NCI-H2196 (cell line): ENCODE results near the gene TMEM92.
"Not testable (repeated sequence)": the region's sequence is repeated elsewhere in the genome, so short reads cannot be mapped to it uniquely, and the experiment has no call there.

ENCODE experiments used
- DNase-seq: peaks from one replicate; lab custom pipeline; 2025; ENCODE audit not compliant: unreplicated experiment; lab: John Stamatoyannopoulos, UW

TMEM92 gene

GRCh38 chr17:50273654-50274040 lies 619 bp upstream of the TMEM92 start:
- DNase-seq: no peak

DNA sequence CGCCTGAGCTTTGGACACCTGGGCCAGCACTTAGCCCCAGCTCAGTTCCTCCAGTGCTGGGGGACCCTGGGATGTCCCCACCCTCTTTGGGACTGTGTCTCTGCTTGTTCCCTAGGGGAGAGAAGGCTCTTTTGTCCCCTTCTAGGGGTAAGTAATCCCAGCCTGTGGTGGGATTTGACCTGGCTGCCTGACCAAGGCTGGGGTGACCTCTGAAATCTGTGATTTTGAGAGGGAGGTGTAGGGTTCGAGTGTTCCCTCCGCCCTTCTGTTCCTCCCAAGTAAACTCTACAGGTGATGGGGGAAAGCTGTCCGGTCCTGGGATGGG lies 593 bp downstream of the TMEM92 start:
- DNase-seq: no peak

GRCh38 chr17:50275279-50275678 lies 1.0 kb downstream of the TMEM92 start:
- no peak for DNase-seq

DNA sequence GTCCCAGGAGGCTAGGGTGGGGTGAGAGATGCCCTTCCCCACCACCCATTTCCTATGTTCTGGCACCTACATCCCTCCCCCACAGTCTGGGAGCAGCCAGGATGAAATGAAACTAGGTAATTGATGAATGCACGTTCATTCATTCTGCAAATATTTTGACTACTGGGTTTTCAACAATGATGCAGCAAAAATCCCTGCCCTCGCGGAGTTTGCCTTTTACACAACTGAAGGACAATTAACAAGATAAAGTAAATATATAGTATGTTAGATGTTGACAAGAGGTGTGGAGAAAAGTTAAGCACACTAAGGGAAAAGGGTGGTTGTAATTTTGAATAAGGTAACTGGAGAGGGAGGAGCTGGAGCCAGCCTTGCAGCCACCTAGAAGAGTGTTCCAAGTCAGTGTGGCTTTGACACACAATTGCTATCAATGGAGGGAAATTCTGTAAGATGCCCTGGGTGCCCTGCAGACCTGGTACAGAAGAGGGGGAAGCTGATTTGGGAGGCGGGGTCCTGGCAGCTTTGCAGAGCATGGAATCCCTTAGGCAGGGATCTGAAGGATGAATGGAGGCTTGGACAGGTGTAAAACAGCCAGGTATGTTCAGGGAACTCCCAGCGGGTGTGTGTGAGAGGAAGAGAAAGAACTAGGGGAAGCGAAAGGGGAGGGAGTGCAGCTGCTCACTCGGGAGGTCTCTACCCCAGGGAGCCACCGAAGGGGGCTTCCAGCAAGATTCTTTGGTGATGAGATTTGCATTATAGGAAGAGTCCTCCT lies 2.5 kb downstream of the TMEM92 start:
- no peak for DNase-seq

- DNase-seq: no peak
These were observed 3.1 kb downstream of the TMEM92 start for GRCh38 chr17:50277357-50277754.

- DNase-seq: no peak
These were observed 4.4 kb downstream of the TMEM92 start for GRCh38 chr17:50278526-50279180.

DNA sequence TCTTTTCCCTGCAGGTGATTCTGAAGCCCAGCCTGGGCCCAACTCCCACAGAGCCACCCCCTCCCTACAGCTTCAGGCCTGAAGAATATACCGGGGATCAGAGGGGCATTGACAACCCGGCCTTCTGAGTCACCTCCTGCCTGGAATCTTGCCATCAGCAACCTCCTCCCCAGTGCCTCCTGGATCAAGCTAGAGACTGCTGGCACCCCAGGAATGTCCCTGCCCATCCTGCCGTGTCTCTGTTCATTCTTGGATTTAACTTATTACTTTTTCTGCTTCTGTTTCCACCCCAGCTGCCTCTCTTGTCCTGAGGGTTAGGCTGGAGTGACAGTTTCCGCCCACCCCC lies 4.9 kb downstream of the TMEM92 start:
- no peak for DNase-seq

DNA sequence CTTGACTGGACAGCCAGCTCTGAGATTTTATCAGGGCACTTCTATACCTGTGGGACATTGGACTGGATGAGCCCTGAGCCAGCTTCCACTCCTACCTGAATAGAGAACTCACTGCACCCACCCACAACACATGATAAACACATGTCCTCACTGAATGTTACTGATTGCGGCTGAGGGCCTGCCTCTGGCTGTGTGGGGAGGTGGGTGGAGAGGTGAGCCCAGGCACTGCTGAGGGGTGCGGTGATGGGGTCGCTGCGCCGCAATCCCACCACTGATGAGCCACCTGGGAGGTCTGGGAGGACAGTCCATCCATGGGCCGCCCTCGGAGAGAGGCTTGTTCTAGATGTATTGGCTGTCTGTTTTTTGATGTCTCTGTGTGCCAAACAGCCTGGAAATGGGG lies 5.4 kb downstream of the TMEM92 start:
- no peak for DNase-seq

GRCh38 chr17:50280068-50280467 lies 5.8 kb downstream of the TMEM92 start:
- DNase-seq: no peak

GRCh38 chr17:50280801-50281441 lies 6.7 kb downstream of the TMEM92 start:
- DNase-seq: no peak

DNA sequence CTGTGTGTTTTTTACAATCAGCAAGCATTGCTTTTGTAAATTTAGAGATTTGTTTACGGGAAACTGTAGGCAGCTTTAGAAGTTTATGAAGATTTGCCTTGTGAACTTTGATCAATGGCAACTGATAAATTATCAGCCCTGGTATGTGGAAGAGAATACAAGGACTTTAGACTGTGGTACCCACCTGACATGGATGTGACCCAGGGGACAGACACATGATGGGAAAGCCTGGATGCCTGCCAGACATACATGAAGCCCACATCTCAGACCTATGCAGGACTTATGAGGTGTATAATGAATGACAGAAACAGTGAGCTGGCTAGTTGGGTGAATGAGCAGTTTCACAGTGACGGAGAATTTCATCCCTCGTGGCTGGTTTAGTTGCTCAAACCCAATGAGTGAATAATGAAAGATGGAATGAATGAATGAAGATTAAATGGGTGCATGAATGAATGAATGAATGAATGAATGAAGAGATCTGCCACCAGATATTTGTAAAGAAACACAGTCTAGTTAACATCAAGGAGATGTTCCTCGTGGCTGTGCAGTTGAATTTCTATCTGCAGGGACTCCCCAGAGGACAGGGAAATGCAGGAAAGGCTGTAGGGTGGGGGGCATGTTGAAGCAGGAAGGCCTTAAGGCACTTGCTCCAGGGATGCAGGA lies 7.6 kb downstream of the TMEM92 start:
- no peak for DNase-seq

DNA sequence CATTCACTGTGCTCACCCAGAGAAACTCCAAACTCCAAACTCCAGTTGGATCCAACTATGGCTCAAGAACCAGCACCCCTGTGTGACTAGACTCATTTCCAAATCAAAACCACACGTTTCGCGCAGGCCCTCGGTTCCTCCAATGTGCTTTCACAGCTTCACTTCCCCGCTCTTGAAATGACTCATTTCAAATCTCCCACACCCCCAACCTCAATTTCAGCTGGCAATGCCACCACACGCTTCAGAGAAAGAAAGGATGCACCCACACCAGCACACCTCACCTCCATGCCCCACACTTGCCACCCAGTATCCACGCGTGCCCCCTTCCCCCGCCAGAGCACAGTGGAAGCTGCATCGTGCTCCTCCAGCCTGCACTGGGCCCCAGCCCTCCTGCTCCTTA lies 9.0 kb downstream of the TMEM92 start:
- no peak for DNase-seq

- no peak for DNase-seq
These were observed 9.4 kb downstream of the TMEM92 start for GRCh38 chr17:50283714-50284113.

- DNase-seq: no peak
These were observed 11.7 kb downstream of the TMEM92 start for GRCh38 chr17:50285941-50286340.

GRCh38 chr17:50287302-50287701 lies 13.0 kb downstream of the TMEM92 start:
- DNase-seq: not testable (repeated sequence)

GRCh38 chr17:50288306-50288705 lies 14.0 kb downstream of the TMEM92 start:
- DNase-seq: no peak

DNA sequence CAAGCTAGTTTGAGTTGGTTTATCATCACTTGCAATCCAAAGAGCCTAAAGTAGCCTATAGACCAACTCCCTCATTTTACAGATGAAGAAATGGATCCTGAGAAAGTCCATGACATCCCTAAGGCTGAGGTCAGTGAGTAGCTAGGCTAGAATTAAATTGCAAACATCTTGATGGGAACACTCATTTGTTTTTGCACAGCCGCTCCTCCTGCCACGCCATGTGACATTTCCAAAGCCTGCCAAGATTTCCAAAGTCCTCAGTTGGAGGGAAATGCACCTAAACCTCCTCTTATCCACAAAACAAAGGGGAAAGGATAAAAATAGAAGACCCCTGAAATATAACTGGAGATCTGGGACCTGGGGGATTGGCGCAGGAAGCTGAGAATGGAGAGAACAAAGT lies 15.0 kb downstream of the TMEM92 start:
- no peak for DNase-seq

DNA sequence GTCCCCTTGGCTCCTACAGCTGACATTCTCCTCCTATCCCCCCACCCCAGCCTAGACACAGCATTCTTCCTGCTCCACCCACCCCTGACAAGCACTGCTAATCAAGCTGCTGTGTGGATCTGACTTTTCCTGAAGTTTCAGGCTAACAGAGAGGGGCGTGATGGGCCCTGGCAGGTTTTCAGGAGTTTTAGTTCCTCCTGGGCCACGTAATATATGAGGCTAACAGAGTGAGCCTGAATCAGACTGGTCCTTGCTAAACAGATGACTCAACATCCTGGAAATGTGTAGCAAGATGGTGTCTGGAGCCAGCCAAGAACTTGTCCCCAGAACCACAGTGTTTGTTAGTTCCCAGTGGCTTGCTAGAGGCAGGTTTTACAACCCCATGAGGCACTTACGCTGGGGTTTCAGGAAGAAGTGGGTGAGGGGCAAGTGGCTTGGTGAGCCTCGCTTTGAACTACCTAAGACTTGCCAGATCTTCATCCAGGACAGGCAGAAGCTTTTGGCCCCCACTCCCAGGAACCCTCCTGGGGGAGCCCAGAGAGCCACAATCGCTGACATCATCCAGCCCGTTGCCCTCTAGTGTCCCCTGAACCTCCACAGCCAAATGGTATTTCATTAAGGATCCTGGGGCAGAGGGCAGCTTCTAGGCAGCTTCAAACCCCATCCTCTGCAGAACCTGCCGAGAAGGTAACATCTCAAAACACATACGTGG lies 15.9 kb downstream of the TMEM92 start:
- no peak for DNase-seq

DNA sequence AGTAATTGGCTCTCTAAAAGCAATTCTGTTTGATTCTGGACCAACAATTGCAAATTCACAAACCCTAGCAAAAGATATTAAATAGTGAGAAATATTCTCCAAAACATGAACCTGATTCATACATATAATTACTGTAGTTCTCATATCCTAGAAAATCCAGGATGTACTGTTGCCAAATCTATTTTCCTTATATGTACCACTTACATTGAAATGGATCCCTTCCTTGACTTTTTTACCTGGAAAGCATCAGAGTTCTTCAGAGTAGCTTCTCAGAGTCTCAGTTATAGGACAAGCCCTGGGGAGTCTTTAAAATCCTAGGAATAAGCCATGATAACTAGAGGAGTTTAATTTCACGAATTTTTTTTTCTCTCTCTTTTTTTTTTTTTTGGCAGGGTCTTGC lies 16.7 kb downstream of the TMEM92 start:
- no peak for DNase-seq

DNA sequence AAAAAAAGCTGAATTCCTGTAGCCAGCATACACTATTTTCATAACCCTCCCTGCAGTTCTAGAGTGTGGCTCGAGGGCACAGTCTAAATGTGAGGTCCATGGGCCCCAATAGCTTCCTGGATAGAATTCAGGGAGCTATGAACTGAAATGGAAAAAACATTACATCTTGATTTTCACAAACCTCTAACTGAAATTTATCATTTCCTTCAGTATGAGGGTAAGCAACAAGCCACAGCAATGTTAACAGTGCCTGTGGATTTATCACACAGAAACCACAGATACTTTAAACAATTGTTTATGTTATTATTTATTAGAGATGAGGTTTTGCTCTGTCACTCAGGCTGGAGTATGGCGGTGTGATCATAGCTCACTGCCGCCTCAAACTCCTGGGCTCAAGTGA lies 18.2 kb downstream of the TMEM92 start:
- no peak for DNase-seq

GRCh38 chr17:50295021-50295420 lies 20.8 kb downstream of the TMEM92 start:
- no peak for DNase-seq
